NCI-H226 (cell line): ENCODE measurements around the gene AIFM3.
"Not testable (repeated sequence)": the region's sequence is repeated elsewhere in the genome, so short reads cannot be mapped to it uniquely, and the experiment has no call there.

Source experiments
- DNase-seq: peaks from one replicate; pipeline ENCODE4 v3.0.0-alpha.2; 2015

The AIFM3 gene

GRCh38 chr22:20959578-20960461, 7.2 kb upstream of the AIFM3 start:
- no peak for DNase-seq

GRCh38 chr22:20960609-20961008, 6.4 kb upstream of the AIFM3 start:
- no peak for DNase-seq

DNA sequence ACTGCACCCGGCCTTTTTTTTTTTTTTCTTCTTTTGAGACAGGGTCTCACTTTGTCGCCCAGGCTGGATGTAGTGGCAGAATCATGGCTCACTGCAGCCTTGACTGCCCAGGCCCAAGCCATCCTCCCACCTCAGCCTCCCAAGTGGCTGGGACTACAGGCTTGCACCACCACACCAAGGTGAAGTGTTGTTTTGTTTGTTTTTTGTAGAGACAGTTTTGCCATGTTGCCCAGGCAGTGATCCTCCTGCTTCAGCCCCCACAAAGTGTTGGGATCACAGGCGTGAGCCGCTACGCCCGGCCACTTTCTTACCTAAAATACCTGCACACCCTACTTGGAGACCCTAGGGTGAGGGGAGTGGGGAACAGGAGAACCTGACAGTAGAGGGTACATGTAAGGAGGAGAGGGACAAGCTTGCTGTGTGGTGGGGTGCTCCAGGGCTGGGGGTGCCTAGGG, 4.5 kb upstream of the AIFM3 start:
- DNase-seq = no peak

- no peak for DNase-seq
Measured at GRCh38 chr22:20963201-20964052, 3.6 kb upstream of the AIFM3 start.

DNA sequence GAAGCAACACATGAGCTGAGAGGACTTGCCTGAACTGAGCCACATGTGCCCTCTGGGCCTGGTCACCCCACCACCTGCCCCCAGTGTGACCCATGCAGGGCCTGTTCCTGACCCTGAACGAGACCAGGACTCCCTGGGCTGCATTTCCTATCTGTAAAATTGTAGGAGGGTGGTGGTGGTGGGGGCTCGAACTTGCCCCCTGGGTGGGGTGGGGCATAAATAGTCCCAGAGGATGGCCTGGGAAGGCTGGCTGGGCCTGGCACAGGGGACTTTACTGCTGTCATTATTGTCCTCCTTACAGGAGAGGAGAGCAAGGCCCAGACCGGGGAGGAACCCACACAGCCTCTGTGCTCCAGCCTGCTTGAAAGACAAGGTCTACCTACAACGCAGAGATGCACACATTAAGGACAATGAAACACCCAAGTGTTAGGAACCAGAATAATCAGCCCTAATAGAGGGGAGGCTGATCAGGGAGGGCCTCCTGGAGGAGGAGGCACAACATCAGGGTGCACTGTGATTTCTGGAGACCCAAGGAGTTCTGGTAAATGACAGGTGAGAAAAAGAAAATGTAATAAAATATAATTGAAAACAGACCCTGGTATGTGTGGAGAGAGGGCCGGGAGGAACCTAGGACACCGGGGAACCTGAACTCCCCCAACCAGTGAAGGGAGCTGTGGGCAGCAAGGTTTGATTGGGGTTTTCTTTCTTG, 2.8 kb upstream of the AIFM3 start:
- DNase-seq = no peak

GRCh38 chr22:20964799-20965103, 2.3 kb upstream of the AIFM3 start:
- DNase-seq = no peak

DNA sequence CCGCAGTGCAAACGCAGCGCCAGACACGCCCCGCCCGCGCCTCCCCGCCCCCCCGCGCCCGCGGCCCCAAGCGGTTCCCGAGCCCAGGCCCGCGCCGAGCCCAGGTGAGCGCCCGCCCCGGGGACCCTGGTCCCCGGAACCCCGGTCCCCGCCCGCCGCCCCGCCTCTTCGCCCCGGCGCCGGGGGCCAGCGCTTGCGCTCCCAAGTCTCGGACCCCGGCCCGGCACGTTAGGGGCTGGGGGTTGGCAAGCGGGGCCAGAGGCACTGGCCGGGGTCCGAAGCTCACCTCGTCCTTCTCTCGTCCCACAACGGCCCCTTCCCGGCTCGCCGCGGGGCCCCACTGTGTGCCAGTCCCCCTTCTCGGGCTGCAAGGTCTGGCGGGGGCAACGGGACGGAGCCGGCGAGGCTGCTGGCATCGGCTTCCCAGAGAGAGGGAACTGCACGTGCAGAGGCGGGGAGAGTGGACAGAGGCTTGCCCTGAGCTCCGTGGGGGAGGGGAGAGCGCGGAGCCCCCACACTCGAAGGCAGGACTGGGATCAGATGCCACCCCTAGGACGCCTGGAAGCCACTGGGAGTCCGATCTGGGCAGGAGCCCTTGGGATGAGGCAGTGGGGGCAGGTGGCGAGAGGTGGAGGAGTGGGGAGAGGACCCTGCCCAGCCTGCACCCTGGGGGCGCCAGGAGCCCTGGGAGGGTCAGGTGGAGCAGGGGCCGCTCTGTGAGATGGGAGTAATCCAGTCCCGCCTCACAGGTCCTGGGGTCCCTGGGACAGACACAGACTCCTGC, 1.8 kb upstream of the AIFM3 start:
- no peak for DNase-seq

- no peak for DNase-seq
Measured at GRCh38 chr22:20965888-20966855, 883 bp upstream of the AIFM3 start.

- DNase-seq = no peak
Measured at GRCh38 chr22:20967697-20968211, 699 bp downstream of the AIFM3 start.

DNA sequence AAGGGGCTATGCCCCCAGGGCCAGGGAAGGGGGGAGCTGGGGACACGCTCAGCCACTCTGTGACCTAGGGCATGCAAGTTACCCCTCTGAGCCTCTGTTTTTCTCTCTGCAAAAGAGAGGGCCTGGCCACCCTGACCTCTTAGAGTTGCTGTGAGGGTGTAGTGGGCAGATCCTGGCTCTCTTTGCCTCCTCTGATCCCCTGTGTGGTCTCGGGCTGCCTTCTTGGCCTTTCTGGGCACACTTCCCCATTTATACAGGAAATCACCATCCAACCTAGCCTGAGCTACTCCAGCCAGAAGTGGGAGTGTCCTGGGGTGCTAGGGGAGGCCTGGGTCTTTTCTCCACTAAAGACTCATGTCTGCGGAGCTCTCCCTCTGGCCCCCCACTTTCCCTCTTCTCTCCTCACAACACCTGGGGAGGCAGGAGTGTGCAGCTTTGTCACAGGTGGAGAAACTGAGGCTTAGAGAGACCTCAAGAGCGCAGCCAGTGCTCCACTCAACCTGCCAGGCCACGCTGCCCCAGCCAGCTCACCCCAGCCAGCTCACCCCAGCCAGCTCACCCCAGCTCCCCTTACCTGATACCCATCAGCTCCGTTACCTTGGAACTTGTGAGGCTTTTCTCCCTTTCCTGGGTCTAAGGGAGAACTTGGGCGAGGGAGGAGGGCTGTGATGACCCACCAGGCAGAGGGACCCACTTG, 1.4 kb downstream of the AIFM3 start:
- no peak for DNase-seq

DNA sequence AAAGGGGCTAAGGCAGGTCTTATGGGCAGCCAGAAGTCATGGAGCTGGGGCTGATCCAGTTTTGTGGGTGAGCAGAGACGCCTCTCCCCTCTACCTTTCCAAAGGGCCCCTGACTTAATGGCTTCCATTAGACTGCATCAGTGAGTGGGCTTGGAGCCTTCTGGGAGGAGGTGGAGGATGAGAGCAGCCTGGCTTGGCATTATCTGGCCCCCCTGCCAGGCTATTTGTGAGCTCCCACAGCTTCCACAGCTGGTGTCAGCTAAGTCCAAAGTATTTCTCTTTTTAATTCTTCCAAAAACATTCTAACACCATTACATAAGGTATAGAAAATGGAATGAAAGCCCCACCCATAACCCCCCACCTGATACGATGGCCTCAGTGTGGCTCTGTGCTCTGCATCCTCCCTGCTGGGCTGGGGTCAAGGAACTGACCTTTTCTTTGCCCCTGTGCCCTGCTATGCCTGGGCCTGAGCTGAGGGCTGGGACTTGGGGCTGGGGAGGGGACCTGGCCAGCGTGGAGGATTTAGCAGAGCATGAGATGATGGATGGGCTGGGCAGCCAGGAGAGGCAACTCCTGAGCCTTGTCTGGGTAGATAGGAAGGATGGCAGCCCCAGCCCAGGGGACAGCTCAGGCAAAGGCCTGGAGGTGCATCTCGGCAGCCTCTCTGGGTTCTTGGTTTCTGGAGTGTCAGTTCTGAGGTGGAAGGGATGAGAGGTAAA, 4.0 kb downstream of the AIFM3 start:
- DNase-seq = no peak

DNA sequence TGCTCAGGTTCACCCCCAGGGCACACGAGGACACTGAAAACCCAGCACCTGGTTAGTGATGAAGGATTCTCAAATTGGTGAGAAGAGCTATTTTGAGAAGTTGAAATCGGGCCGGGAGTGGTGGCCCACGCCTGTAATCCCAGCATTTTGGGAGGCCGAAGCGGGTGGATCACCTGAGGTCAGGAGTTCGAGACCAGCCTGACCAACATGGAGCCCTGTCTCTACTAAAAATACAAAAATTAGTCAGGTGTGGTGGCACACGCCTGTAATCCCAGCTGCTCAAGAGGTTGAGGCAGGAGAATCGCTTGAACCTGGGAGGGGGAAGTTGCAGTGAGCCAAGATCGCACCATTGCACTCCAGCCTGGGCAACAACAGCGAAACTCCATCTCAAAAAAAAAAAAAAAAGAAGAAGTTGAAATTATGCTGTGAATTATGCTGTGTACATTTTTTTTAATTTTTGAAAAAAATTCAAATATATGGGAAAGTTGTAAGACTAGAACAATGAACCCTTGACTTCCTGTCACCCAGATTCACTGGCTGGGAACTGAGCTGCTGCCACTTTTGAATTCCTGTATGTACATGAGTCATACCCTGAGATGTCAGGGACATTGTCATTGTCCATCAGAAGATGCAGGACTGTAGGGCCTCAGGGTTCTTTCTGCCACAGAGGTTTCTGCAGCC, 5.1 kb downstream of the AIFM3 start:
- DNase-seq = not testable (repeated sequence)

DNA sequence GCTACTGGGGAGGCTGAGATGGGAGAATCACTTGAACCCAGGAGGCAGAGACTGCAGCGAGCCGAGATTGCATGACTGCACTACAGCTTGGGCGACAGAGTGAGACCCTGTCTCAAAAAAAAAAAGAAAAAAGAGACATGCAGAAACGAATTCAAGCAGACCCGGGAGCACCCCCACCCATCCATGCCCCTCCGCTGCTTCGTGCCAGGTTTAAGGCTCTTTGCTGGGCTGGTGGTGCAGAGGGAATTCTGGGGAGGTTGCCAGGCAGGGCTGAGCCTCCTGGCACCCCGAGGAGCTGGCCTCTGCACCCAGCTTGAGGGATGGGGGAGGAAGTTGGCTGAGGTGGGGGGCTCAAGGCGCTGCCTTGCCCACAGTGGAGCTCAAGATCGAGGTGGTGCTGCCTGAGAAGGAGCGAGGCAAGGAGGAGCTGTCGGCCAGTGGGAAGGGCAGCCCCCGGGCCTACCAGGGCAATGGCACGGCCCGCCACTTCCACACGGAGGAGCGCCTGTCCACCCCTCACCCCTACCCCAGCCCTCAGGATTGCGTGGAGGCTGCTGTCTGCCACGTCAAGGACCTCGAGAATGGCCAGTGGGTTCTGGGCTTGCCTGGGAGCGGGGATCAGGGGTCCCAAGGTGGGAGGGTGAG, 6.0 kb downstream of the AIFM3 start:
- DNase-seq = no peak

DNA sequence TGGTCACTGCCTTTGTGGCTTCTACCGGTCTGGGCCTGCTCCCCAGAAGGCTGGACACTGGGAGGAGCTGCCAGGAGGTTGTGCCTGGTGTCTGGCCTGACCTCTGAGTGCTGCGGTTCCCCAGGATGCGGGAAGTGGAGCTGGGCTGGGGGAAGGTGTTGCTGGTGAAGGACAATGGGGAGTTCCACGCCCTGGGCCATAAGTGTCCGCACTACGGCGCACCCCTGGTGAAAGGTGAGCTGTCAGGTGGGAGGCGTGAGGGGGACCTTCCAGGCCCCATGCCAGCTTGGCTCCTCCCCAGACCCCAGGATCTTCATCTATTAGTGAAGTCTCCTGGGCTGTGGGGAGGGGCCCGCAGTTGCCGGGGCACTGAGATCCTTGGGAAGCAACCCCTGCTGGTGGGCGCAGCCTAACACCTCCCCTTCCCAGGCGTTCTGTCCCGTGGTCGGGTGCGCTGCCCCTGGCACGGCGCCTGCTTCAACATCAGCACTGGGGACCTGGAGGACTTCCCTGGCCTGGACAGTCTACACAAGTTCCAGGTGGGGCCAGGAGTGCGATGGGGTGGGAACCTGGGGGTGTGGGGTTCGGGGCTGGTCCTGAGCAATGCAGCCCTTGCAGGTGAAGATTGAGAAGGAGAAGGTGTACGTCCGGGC, 6.7 kb downstream of the AIFM3 start:
- DNase-seq = no peak

GRCh38 chr22:20974336-20974955, 7.4 kb downstream of the AIFM3 start:
- DNase-seq = no peak

DNA sequence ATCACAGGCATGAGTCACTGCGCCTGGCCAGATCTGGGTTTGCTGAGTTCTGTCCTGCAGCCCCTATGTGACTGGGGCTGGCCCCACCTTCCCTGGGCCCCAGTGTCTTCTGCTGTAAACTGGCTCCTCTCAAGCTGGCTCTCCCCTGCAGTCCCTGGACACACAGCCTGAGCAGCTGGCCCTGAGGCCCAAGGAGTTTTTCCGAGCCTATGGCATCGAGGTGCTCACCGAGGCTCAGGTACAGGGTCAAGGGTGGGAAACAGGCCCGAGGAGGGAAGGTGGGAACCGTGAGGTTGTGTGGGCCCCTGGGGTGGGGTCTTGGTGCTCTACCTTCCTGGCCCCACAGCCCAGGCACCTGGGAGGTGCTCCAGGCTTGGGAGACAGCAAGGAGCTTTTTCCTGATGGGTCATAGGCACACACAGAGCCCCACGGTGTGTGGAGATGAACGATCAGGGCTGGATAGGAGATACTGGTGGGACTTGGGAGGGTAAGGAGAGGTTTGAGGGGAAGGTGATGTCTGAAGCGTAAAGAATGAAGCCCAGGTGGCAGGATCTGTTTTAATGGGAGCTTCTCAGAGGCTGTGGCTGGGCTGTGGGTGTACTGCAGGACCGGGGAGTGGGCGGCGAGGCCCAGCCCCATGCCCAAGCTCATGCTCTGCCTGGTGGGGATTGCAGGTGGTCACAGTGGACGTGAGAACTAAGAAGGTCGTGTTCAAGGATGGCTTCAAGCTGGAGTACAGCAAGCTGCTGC, 8.7 kb downstream of the AIFM3 start:
- no peak for DNase-seq
